Measurements from ENCODE around the gene MSI2.

Gene MSI2

DNA sequence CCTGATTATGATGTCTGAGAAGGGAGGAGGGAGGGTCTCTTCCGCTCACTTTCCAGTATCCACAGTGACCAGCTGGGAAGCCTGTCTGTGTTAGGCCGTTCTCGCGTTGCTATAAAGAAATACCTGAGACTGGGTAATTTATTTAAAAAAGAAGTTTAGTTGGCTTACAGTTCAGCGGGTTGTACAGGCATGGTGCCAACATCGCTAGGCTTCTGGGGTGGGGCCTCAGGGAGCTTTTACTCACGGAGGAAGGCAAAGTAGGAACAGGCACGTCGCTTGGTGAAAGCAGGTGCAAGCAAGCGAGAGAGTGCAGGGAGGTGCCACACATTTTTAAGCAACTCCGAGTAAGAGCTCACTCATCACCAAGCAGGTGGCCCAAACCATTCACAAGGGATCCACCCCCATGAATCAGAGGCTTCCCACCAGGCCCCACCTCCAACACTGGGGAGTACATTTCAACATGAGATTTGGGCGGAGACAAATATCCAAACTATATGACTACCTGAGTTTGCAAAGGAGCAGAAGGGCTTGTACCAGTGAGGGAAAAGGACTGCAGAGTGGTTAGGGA lies 351.3 kb downstream of the MSI2 start:
- Histone ChIP-seq H3K27ac (ENCODE audit: low read depth, low read length) (no peak overlapping the region), H3F3A (ENCODE audit: control insufficient read depth, insufficient read depth) (peaks cover 19% of the 10 kb centered on the region), H3K9me2 (replicated peaks; ENCODE audit: control insufficient read depth, low read length) (no peaks in the 10 kb centered on the region), H3K9me3 (ENCODE audit: control insufficient read depth, insufficient read depth, low read length) (no peaks in the 10 kb centered on the region), H3K27me3 (ENCODE audit: control insufficient read depth, low read length) (no peaks in the 10 kb centered on the region), H3K4me2 (ENCODE audit: low read length) (no peak overlapping the region), H3K4me3 (ENCODE audit: low read length) (no peak overlapping the region), H4K20me1 (ENCODE audit: control insufficient read depth, insufficient read depth, low read depth, low read length) (no peaks in the 10 kb centered on the region), H3K79me2 (ENCODE audit: control insufficient read depth, low read length) (no peaks in the 10 kb centered on the region), H3K4me1 (ENCODE audit: control insufficient read depth, low read length) (peaks cover 73% of the 10 kb centered on the region), H3K36me3 (ENCODE audit: control insufficient read depth, low read length) (0 out of 2 replicates have a peak, but pooled peaks cover 10% of the 10 kb centered on the region)
- no peak for TF ChIP-seq EZH2phosphoT487 (IDR thresholded peaks at IDR 0.05; ENCODE audit: borderline replicate concordance, low read length)
- TF ChIP-seq, protein P1, sequence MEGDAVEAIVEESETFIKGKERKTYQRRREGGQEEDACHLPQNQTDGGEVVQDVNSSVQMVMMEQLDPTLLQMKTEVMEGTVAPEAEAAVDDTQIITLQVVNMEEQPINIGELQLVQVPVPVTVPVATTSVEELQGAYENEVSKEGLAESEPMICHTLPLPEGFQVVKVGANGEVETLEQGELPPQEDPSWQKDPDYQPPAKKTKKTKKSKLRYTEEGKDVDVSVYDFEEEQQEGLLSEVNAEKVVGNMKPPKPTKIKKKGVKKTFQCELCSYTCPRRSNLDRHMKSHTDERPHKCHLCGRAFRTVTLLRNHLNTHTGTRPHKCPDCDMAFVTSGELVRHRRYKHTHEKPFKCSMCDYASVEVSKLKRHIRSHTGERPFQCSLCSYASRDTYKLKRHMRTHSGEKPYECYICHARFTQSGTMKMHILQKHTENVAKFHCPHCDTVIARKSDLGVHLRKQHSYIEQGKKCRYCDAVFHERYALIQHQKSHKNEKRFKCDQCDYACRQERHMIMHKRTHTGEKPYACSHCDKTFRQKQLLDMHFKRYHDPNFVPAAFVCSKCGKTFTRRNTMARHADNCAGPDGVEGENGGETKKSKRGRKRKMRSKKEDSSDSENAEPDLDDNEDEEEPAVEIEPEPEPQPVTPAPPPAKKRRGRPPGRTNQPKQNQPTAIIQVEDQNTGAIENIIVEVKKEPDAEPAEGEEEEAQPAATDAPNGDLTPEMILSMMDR (IDR thresholded peaks at IDR 0.05; ENCODE audit: low read depth, low read length, poor library complexity, severe bottlenecking), result no peak

GRCh38 chr17:57608369-57609124 lies 352.2 kb downstream of the MSI2 start:
- no peaks in the 10 kb centered on the region for H3K9me2 ChIP-seq (replicated peaks; ENCODE audit: control insufficient read depth, low read length)
- H3K4me1 ChIP-seq (ENCODE audit: control insufficient read depth, low read length), result peaks cover 70% of the 10 kb centered on the region
- no peak for TF ChIP-seq EZH2phosphoT487 (IDR thresholded peaks at IDR 0.05; ENCODE audit: borderline replicate concordance, low read length)
- TF ChIP-seq, protein P1 (IDR thresholded peaks at IDR 0.05; ENCODE audit: low read depth, low read length, poor library complexity, severe bottlenecking), result no peak
- no peaks in the 10 kb centered on the region for H3K79me2 ChIP-seq (ENCODE audit: control insufficient read depth, low read length)
- H3K27ac ChIP-seq (ENCODE audit: low read depth, low read length), result no peak overlapping the region
- no peaks in the 10 kb centered on the region for H3K9me3 ChIP-seq (ENCODE audit: control insufficient read depth, insufficient read depth, low read length)
- no peaks in the 10 kb centered on the region for H4K20me1 ChIP-seq (ENCODE audit: control insufficient read depth, insufficient read depth, low read depth, low read length)
- no peak overlapping the region for H3K4me2 ChIP-seq (ENCODE audit: low read length)
- H3K36me3 ChIP-seq (ENCODE audit: control insufficient read depth, low read length), result 0 out of 2 replicates have a peak, but pooled peaks cover 6% of the 10 kb centered on the region
- peaks cover 17% of the 10 kb centered on the region for H3F3A ChIP-seq (ENCODE audit: control insufficient read depth, insufficient read depth)
- no peak overlapping the region for H3K4me3 ChIP-seq (ENCODE audit: low read length)
- H3K27me3 ChIP-seq (ENCODE audit: control insufficient read depth, low read length), result no peaks in the 10 kb centered on the region

DNA sequence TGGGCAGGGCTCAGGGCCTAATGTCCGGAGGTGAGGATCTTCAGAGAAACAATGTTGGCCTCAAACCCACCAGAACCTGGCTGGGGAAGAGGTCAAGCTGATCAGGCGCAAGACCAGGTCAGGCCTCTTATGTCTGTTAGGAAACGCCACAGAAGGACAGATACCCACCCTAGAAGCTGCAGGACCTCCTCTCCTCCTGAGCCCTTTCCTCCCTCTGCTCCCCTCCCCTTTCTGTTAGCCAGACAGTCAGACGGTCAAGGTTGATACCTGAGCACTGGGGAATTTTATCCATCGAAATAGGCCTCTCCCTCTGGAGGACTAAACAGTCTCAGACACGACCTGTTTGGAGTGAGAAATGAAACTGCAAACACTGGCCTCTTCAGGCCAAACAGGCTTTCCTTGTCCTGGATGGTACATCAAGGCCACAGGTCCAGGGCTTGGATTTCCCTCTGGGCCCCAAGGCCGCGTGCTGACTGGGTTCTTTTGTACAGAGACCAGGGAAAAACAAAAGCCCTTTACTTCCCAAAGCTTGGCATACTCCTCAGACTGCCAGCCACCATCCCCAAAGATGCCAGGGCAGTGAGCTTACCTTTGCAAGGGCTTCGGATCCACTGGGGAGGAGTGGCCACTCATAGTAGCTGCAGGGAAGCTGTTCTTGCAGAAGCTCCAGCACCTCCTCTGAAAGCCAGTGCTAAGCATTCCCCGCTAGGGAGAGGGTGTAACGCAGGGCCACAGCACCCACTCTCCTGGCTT lies 353.0 kb downstream of the MSI2 start:
- no peak for TF ChIP-seq EZH2phosphoT487 (IDR thresholded peaks at IDR 0.05; ENCODE audit: borderline replicate concordance, low read length)
- TF ChIP-seq, protein P1 (IDR thresholded peaks at IDR 0.05; ENCODE audit: low read depth, low read length, poor library complexity, severe bottlenecking), result no peak
- H3K36me3 ChIP-seq (ENCODE audit: control insufficient read depth, low read length), result 0 out of 2 replicates have a peak, but pooled peaks cover 5% of the 10 kb centered on the region
- H3K27ac ChIP-seq (ENCODE audit: low read depth, low read length), result no peak overlapping the region
- no peaks in the 10 kb centered on the region for H3K9me3 ChIP-seq (ENCODE audit: control insufficient read depth, insufficient read depth, low read length)
- H3K4me3 ChIP-seq (ENCODE audit: low read length), result no peak overlapping the region
- H3K27me3 ChIP-seq (ENCODE audit: control insufficient read depth, low read length), result no peaks in the 10 kb centered on the region
- H3K4me1 ChIP-seq (ENCODE audit: control insufficient read depth, low read length), result peaks cover 63% of the 10 kb centered on the region
- peaks cover 11% of the 10 kb centered on the region for H3F3A ChIP-seq (ENCODE audit: control insufficient read depth, insufficient read depth)
- H3K79me2 ChIP-seq (ENCODE audit: control insufficient read depth, low read length), result no peaks in the 10 kb centered on the region
- H3K4me2 ChIP-seq (ENCODE audit: low read length), result no peak overlapping the region
- no peaks in the 10 kb centered on the region for H3K9me2 ChIP-seq (replicated peaks; ENCODE audit: control insufficient read depth, low read length)
- H4K20me1 ChIP-seq (ENCODE audit: control insufficient read depth, insufficient read depth, low read depth, low read length), result no peaks in the 10 kb centered on the region

Data from DOHH2 (cell line).